GM12878 (cell line): ENCODE data around the gene SHFL. TPM values are rescaled to one million over a fixed set of nuclear protein-coding genes. Genes with fewer than 3 reads are reported as not detected.

Experiments
- BHLHE40 ChIP-seq, 2 experiments: fragments of 450-650 bp in 1 of 2; IDR thresholded peaks; 2 replicates each; pipeline ENCODE4 v1.6.1; 2011 to 2017; ENCODE audit warnings: low read depth in 2 of 2, borderline replicate concordance in 1 of 2, improper control_type of control experiment in 1 of 2, low read length in 1 of 2, mild to moderate bottlenecking in 1 of 2
- CEBPB ChIP-seq, 2 experiments: fragments of 150-350 bp in 1 of 2; IDR thresholded peaks; 2 replicates each; pipeline ENCODE4 v1.6.1; 2012 to 2014; ENCODE audit warnings: low read depth in 2 of 2, low read length in 2 of 2, borderline replicate concordance in 1 of 2, inconsistent platforms in 1 of 2
- DPF2 ChIP-seq: fragments of 450-650 bp; IDR thresholded peaks from 2 replicates; pipeline ENCODE4 v1.6.1; 2017; ENCODE audit warnings: mild to moderate bottlenecking
- EGR1 ChIP-seq, 2 experiments: IDR thresholded peaks; 1 replicate in 1 of 2; 2 replicates in 1 of 2; pipeline ENCODE4 v1.6.1; 2011 to 2012; ENCODE audit warnings: low read depth in 2 of 2, low read length in 2 of 2, borderline replicate concordance in 1 of 2, mild to moderate bottlenecking in 1 of 2, moderate library complexity in 1 of 2
- FOXK2 ChIP-seq: fragments of 450-650 bp; IDR thresholded peaks from 2 replicates; pipeline ENCODE4 v1.6.1; 2017; ENCODE audit warnings: mild to moderate bottlenecking, moderate library complexity
- HDGF ChIP-seq: fragments of 450-650 bp; IDR thresholded peaks from 2 replicates; pipeline ENCODE4 v1.6.1; 2016; ENCODE audit warnings: antibody characterized with exemption
- LARP7 ChIP-seq: fragments of 450-650 bp; IDR thresholded peaks from 2 replicates; pipeline ENCODE4 v1.6.1; 2017; ENCODE audit warnings: mild to moderate bottlenecking
- NRF1 ChIP-seq: conservative IDR thresholded peaks from 2 replicates; pipeline ENCODE4 v1.6.1; 2011; ENCODE audit warnings: mild to moderate bottlenecking, low read depth, low read length, improper control_type of control experiment
- RAD51 ChIP-seq: fragments of 450-650 bp; IDR thresholded peaks from 2 replicates; pipeline ENCODE4 v1.6.1; 2016; ENCODE audit warnings: moderate library complexity, mild to moderate bottlenecking, inconsistent platforms
- RBBP5 ChIP-seq: fragments of 200-600 bp; sonication (generic); conservative IDR thresholded peaks from 2 replicates; pipeline ENCODE4 v1.6.1; 2016
- SP1 ChIP-seq: IDR thresholded peaks from one replicate; pipeline ENCODE4 v1.6.1; 2011; ENCODE audit warnings: low read depth, low read length
- SRF ChIP-seq, 2 experiments: IDR thresholded peaks; 2 replicates each; pipeline ENCODE4 v1.6.1; 2011; ENCODE audit warnings: low read depth in 2 of 2, low read length in 2 of 2, mild to moderate bottlenecking in 1 of 2, moderate library complexity in 1 of 2
- TAF1 ChIP-seq: IDR thresholded peaks from 2 replicates; pipeline ENCODE4 v1.6.1; 2011; ENCODE audit warnings: mild to moderate bottlenecking, low read depth, low read length, borderline replicate concordance
- WRNIP1 ChIP-seq: IDR thresholded peaks from 2 replicates; pipeline ENCODE4 v1.6.1; 2011; ENCODE audit warnings: low read depth, low read length, improper control_type of control experiment, borderline replicate concordance
- ZNF207 ChIP-seq: fragments of 450-650 bp; IDR thresholded peaks from 2 replicates; pipeline ENCODE4 v1.6.1; 2014; ENCODE audit warnings: antibody characterized with exemption, mild to moderate bottlenecking, borderline replicate concordance
- ZNF274 ChIP-seq: IDR thresholded peaks from one replicate; pipeline ENCODE4 v1.8.0; 2011; ENCODE audit not compliant: insufficient read length, insufficient read depth
- ZZZ3 ChIP-seq: IDR thresholded peaks from 2 replicates; pipeline ENCODE4 v1.6.1; 2011; ENCODE audit warnings: low read depth; ENCODE audit not compliant: control insufficient read depth, insufficient read length
- polyA plus RNA-seq, 11 experiments: library from polyadenylated mRNA; depleted of rRNA in 4 of 11; unstranded in 6 of 11; stranded (reverse) in 5 of 11; fragments of >200 nt; fragmentation: Nextera tagmentation in 4 of 11; fragmentation: Illumina TruSeq in 1 of 11; extraction: Ambion mirVana in 4 of 11; extraction: Trizol in 1 of 11; gene quantifications; 1 replicate in 1 of 11; 2 replicates in 10 of 11; pipeline versions ENCODE4 v1.2.1 to v1.2.3, GENCODE V29; 2011 to 2016; ENCODE audit warnings: inconsistent platforms in 2 of 11, missing spikeins in 2 of 11, low read depth in 1 of 11
- total RNA-seq, 4 experiments: library from RNA; depleted of rRNA in 3 of 4; stranded (reverse); fragments of >200 nt in 3 of 4; fragmentation: Illumina TruSeq in 1 of 4; extraction: Trizol in 1 of 4; gene quantifications; 2 replicates each; pipeline versions ENCODE4 v1.2.1 to v1.2.3, GENCODE V29; 2013 to 2021
- TF ChIP-seq, protein P1 (sequence below): fragments of 450-650 bp; IDR thresholded peaks from 2 replicates; pipeline ENCODE4 v1.6.1; 2017; ENCODE audit warnings: low read depth, mild to moderate bottlenecking, moderate library complexity
- TF ChIP-seq, protein P2 (sequence below): IDR thresholded peaks from 2 replicates; pipeline ENCODE4 v1.6.1; 2012; ENCODE audit warnings: improper control_type of control experiment, low read depth, low read length; ENCODE audit not compliant: insufficient replicate concordance
- TF ChIP-seq, protein P3 (sequence below): fragments of 450-650 bp; formaldehyde crosslinking; IDR thresholded peaks from 2 replicates; pipeline ENCODE4 v1.4.0; 2020; ENCODE audit warnings: mild to moderate bottlenecking, moderate library complexity

SHFL gene
- total and polyA plus RNA-seq, 10 of the 15 experiments (the other 5 are each of a cell fraction or from before 2014, with no cell fraction given), result 8.0 to 83.8 (median 40.7) TPM

DNA sequence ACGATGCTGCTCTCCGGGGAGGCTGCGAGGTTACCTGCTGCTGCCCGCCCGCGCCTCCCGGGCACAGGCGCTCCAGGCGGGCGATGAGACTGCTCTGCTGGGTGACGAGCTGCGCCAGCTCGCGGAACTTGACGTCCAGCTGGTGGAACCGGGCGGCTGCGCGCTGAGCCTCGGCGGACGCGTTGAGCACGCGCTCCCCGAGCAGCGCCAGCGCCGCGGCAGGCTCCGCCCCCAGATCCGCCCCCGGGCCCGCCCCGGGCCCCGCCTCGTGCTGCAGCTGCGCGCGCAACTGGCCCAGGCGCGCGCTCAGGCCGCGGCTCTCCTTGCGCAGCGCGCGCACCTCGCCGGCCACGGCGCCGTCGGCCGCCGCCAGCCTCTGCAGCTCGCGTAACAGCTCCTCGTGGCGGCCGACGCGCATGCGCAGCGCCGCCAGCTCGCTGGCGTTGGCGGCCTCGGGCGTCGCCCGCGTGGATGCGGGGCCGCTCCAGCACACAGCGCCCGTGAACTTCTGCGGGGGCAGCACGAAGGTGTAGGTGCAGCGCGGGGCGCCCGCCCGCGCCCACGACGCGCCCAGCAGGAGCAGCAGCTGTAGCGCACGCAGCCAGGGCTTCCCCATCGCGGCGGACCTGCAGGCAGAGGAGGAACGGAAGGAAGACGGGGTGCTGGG is 10.0 kb downstream of the SHFL start (continued):
- no peak for TF ChIP-seq CEBPB (IDR thresholded peaks at IDR 0.05; ENCODE audit: borderline replicate concordance in 1 of 2, low read depth in 2 of 2, low read length in 2 of 2)
- no peak for TF ChIP-seq WRNIP1
- no peak for TF ChIP-seq RBBP5
- TF ChIP-seq ZNF274, result no peak
- peak; percentile 88 for TF ChIP-seq DPF2
- TF ChIP-seq RAD51, result no peak
- peak; percentile 89 for TF ChIP-seq LARP7
- no peak for TF ChIP-seq ZNF207
- TF ChIP-seq NRF1, result peak; percentile 73
- TF ChIP-seq SRF (IDR thresholded peaks at IDR 0.05; ENCODE audit: low read depth in 2 of 2, low read length in 2 of 2), result no peak
- no peak for TF ChIP-seq TAF1
- no peak for TF ChIP-seq SP1
- TF ChIP-seq BHLHE40 (IDR thresholded peaks at IDR 0.05; ENCODE audit: borderline replicate concordance in 1 of 2, low read depth in 2 of 2, low read length in 1 of 2), result peak in 1 of 2 experiments; percentile 75; a peak in 2 of 4 replicates
- TF ChIP-seq ZZZ3, result no peak
- TF ChIP-seq HDGF, result no peak
- TF ChIP-seq, protein P1, sequence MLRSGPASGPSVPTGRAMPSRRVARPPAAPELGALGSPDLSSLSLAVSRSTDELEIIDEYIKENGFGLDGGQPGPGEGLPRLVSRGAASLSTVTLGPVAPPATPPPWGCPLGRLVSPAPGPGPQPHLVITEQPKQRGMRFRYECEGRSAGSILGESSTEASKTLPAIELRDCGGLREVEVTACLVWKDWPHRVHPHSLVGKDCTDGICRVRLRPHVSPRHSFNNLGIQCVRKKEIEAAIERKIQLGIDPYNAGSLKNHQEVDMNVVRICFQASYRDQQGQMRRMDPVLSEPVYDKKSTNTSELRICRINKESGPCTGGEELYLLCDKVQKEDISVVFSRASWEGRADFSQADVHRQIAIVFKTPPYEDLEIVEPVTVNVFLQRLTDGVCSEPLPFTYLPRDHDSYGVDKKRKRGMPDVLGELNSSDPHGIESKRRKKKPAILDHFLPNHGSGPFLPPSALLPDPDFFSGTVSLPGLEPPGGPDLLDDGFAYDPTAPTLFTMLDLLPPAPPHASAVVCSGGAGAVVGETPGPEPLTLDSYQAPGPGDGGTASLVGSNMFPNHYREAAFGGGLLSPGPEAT, result no peak
- TF ChIP-seq, protein P2, sequence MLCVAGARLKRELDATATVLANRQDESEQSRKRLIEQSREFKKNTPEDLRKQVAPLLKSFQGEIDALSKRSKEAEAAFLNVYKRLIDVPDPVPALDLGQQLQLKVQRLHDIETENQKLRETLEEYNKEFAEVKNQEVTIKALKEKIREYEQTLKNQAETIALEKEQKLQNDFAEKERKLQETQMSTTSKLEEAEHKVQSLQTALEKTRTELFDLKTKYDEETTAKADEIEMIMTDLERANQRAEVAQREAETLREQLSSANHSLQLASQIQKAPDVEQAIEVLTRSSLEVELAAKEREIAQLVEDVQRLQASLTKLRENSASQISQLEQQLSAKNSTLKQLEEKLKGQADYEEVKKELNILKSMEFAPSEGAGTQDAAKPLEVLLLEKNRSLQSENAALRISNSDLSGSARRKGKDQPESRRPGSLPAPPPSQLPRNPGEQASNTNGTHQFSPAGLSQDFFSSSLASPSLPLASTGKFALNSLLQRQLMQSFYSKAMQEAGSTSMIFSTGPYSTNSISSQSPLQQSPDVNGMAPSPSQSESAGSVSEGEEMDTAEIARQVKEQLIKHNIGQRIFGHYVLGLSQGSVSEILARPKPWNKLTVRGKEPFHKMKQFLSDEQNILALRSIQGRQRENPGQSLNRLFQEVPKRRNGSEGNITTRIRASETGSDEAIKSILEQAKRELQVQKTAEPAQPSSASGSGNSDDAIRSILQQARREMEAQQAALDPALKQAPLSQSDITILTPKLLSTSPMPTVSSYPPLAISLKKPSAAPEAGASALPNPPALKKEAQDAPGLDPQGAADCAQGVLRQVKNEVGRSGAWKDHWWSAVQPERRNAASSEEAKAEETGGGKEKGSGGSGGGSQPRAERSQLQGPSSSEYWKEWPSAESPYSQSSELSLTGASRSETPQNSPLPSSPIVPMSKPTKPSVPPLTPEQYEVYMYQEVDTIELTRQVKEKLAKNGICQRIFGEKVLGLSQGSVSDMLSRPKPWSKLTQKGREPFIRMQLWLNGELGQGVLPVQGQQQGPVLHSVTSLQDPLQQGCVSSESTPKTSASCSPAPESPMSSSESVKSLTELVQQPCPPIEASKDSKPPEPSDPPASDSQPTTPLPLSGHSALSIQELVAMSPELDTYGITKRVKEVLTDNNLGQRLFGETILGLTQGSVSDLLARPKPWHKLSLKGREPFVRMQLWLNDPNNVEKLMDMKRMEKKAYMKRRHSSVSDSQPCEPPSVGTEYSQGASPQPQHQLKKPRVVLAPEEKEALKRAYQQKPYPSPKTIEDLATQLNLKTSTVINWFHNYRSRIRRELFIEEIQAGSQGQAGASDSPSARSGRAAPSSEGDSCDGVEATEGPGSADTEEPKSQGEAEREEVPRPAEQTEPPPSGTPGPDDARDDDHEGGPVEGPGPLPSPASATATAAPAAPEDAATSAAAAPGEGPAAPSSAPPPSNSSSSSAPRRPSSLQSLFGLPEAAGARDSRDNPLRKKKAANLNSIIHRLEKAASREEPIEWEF, result no peak
- TF ChIP-seq, protein P3, sequence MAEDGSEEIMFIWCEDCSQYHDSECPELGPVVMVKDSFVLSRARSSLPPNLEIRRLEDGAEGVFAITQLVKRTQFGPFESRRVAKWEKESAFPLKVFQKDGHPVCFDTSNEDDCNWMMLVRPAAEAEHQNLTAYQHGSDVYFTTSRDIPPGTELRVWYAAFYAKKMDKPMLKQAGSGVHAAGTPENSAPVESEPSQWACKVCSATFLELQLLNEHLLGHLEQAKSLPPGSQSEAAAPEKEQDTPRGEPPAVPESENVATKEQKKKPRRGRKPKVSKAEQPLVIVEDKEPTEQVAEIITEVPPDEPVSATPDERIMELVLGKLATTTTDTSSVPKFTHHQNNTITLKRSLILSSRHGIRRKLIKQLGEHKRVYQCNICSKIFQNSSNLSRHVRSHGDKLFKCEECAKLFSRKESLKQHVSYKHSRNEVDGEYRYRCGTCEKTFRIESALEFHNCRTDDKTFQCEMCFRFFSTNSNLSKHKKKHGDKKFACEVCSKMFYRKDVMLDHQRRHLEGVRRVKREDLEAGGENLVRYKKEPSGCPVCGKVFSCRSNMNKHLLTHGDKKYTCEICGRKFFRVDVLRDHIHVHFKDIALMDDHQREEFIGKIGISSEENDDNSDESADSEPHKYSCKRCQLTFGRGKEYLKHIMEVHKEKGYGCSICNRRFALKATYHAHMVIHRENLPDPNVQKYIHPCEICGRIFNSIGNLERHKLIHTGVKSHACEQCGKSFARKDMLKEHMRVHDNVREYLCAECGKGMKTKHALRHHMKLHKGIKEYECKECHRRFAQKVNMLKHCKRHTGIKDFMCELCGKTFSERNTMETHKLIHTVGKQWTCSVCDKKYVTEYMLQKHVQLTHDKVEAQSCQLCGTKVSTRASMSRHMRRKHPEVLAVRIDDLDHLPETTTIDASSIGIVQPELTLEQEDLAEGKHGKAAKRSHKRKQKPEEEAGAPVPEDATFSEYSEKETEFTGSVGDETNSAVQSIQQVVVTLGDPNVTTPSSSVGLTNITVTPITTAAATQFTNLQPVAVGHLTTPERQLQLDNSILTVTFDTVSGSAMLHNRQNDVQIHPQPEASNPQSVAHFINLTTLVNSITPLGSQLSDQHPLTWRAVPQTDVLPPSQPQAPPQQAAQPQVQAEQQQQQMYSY (CRISPR knock-in tag), result no peak
- no peak for TF ChIP-seq FOXK2
- TF ChIP-seq EGR1 (IDR thresholded peaks at IDR 0.05; ENCODE audit: borderline replicate concordance in 1 of 2, low read depth in 2 of 2, low read length in 2 of 2), result peak in 1 of 2 experiments; percentile 66; a peak in 1 of 3 replicates
